GM18511 (cell line): ENCODE results near the gene HELZ2.
"Not testable (repeated sequence)": the region's sequence is repeated elsewhere in the genome, so short reads cannot be mapped to it uniquely, and the experiment has no call there.

Experiments used
- ATAC-seq: cut with Tn5 transposase; IDR thresholded peaks from one replicate; pipeline ENCODE4 v1.9.1; 2021; ENCODE audit warnings: mild to moderate bottlenecking, moderate library complexity; ENCODE audit not compliant: unreplicated experiment

HELZ2 gene

DNA sequence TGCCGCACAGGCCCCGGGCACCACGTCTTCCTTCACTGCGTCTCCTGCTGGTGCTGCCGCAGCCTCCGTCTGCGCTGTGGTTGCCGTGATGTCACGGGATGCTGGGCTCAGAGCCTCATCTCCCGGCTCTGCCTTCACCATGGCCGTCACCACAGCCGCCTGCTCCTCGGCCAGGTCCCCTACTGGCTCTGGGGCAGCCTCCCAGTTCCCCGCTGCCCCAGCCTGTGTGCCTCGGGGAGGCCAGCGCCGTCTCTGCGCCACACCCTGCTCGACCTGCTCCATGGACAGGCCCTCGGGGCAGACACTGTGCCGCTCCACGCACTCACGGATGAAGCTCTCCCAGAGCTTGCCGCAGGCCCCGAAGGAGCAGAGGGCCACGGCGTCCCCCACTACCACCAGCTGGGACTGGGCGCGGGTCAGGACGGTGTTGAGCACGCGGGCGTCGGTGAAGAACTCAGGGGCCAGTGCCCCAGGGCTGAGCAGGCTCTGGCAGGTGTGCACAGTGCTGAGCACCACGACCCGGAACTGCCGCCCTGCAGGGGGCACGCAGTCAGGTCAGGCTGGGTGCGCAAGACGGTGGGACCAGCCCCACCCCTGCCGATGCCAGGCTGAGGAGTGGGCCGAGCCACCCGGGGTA, 8.2 kb downstream of the HELZ2 start:
- no peak for ATAC-seq

DNA sequence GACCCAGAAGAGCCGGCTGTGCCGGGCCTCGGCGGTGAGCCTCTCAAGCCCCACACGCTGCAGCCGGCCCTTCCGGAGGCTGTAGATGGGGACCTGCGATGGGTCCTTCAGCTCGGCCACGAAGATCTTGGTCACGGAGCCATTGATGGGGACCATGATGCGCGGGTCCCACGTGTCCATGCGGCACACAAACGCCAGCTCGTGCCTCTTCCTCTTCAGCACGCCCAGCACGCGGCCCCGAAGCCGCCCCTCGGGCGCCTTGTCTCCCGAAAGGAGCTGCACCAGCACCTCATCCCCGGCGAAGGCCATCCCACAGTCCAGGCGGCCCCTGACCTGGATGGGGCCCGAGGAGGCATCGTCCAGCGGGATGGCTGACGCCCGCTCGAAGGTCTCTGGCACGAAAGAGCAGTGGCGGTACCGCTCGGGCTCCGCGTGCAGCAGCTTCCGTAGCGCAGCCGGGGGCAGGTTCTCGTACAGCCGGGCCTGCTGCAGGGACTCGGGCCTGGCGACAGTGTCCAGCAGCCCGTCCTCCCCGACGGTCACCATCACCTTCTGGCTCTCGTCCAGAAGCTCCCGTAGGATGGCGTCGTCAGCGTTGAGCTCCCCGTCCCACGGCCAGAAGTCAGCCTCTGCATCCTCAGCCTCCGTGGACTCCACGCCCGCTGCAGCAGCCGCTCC, 8.9 kb downstream of the HELZ2 start:
- no peak for ATAC-seq

DNA sequence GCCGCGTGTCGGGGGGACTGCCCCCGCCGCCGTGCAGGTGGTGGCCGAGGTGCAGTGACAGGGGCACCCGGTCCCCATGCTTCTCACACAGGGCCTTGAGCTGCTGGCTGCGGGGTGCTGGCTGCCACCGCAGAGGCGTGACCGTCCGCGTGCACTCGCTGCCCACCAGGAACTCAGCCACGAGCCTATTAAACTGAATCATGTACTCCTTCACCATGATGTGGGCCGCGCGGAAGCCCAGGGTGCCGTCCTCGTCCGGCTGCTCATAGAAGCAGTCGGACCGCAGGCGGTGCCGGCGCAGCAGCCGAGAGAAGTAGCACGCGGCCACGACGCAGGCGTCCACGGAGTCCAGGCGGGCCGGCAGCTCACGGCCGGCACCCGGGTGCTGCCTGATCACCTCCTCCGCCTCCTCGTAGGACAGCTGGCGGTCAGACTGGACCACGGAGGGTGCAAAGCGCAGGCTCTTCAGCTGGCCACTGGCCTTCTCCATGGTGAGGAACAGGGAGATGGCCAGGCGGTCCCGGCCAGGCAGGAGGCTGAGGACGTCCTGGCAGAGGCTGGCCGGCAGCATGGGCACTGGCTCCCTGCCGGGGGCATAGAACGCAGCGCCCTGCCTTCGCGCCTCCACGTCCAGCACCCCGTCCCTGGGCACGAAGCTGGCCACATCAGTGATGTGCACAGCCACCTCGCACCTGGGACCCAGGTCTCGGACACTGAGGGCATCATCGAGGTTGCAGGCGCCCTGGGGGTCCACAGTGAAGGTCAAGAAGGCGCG, 9.8 kb downstream of the HELZ2 start:
- no peak for ATAC-seq

GRCh38 chr20:63563225-63563935, 10.7 kb downstream of the HELZ2 start:
- ATAC-seq, result no peak

DNA sequence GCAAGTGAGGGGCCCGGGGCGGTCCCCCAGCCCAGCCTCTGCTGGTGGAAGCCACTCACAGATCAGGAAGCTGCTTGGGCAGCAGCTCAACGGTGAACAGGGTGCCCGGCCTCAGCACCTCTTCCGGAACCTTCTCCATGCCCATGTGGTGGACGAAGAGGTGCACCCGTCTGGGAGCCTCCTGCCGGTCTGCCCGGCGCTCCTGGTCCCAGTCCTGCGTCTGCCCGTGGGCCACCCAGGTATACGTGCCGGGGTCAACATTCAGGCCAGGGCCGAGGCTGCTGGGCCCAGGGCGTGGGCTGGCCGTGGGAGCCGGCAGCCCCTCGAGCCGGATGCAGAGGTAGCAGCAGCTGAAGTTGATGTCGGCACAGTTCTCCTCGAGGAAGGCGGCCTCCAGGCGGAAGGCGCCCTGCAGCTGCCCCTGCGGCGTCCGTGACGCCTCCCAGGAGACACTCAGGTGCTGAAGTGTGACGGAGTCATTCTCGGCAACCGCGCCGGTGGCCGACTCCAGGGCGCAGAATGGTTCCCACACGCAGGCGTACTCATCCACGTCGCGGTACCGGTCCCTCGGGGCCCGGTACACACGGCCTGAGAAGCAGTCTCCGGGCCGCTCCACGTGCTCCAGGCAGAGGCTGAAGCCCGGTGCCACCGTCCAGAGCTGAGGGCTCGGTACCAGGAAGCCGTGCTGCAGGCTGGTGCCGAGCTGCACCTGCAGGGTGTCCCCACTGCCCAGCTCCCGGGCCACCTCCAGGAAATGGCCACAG, 11.4 kb downstream of the HELZ2 start:
- ATAC-seq, result no peak

GRCh38 chr20:63561624-63562396, 12.2 kb downstream of the HELZ2 start:
- no peak for ATAC-seq

GRCh38 chr20:63560856-63561609, 13.0 kb downstream of the HELZ2 start:
- no peak for ATAC-seq

DNA sequence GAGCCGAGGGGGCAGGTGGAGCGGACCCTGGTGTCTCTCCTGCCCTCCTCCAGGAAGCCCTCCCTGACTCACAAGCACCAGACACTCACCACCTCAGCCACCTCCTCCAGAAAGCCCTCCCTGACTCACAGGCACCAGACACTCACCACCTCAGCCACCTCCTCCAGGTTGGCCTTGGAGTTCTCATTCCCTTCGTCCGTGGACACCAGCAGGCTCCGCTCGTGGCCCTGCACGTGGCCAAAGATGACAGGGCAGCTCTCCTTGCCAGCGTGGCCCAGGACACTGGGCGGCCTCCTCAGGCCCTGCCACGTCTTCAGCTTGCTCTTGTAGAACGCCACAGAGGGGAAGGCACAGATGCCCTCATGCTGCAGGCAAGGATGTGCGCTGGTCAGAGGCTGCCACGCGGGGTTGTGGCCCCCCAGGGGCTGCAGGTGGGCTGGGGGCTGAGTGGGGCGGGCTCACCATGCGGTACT, 13.7 kb downstream of the HELZ2 start:
- no peak for ATAC-seq

GRCh38 chr20:63559485-63560332, 14.3 kb downstream of the HELZ2 start:
- not testable (repeated sequence) for ATAC-seq

DNA sequence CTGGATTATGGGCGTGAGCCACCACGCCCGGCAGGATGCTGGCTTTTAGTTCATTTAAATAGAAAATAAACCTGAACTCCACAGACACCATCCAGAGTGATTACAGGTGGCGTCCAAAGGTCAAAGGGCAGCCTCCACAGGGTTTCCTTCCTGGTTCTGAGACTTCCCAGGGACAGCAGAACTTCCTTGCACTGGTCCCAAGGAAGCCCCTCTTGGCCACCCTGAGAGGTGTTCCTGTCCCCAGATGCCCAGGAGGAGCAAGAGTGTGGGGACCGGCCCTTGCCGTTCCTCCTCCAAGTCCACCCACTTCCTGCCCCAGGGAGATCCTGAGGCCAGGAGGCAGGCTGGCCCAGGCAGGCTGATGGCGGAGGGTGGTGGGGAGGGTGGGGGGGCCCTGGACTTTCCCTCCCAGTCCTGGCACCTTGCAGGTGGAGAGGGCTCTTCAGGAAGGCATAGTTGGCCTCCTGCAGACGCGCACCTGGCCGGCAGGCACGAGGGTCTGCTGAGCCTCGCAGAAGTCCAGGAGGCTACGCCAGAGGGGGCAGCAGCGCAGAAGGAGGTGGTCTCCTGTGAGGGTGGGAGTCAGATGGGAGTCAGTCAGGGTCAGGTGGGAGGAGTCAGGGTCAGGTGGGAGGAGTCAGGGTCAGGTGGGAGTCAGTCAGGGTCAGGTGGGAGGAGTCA, 15.1 kb downstream of the HELZ2 start:
- ATAC-seq, result no peak

GRCh38 chr20:63557481-63557891, 16.6 kb downstream of the HELZ2 start:
- no peak for ATAC-seq

DNA sequence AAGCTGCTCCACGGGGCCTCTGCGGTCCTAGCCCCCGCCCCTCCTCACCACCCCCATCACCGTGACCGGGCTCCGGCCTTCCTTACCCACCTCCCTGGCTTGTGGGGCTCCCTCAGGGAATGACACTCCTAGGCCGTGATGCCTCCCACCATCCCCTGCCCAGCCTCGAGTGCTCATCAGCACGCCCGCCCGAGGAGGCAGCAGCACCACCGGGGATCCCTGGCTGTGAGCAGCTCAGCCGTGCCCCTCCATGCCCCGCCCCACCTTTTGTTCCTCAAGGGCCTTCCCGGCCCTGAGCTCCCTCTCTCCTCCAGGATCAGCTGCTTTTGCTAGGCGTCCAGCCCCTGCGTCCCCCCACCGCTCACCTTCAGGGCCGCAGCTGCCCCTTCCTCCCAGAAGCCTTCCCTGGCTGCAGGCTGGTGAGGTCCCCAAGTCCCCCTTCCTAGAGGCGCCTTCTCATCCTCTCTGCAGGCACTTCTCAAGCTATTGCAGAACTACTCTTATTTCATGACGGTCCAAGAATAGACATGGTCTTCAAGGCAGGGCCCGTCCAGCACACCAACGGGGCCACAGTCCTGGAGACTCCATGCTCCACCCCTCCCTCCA, 17.1 kb downstream of the HELZ2 start:
- no peak for ATAC-seq

- no peak for ATAC-seq
These were observed 18.2 kb downstream of the HELZ2 start for GRCh38 chr20:63555661-63556381.

DNA sequence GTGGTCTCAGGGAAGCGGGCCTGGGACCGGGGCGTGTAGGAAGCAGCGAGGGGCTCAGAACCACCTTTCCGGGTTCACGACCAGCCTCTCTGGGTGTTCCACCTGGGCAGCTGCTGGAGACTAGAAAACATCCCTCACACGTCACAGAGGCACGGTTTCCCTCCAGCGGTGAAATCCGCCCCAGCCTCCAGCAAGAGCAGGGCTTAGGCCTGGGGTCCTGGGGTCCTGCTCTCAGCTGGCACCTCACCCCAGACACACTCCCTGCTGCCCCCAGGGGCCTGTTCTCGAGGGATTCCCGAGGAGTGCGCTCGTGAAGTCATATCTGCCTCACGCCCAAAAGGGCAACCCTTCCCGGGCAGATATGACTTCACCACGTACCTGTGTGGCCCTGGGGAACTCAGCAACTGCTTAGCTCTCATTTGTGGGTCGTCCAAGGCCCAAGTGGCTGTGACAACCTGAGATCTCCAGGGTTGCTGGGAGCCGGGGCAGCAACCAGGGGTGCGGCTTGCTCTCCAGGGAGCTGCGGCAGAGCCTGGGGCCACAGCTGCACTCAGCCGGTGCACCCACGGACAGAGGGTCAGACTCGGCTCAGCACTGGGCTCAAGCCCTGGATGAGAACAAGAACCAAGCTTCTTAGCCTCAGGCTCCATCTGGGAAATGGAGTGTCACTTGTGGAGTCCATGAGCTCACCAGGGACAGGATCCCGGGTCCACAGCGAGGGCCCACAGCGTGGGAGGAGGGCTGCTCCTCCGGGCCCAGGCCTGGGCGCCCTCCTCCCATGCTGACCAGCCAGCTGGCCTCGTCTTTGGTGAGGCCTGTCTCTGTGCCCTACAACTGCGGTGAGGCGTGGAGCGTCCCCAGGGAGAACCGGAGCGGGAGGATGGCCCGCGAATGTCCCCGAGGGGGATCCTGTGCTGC, 19.4 kb downstream of the HELZ2 start:
- ATAC-seq, result no peak

- ATAC-seq, result no peak
These were observed 20.1 kb downstream of the HELZ2 start, which contains the start of gene FNDC11 for GRCh38 chr20:63553933-63554290. Gene FNDC11, plus strand, starts transcription at chr20:63554159. Its CDS starts 1,505 bp downstream, at chr20:63555664.
